Endometrial microvascular endothelial cells (primary cell): ENCODE data around the gene SNRPD1. TPM values are rescaled to one million over a fixed set of nuclear protein-coding genes. Genes with fewer than 3 reads are reported as not detected.

ENCODE experiments used
- total RNA-seq: library from RNA; depleted of rRNA; stranded (reverse); fragments of >200 nt; gene quantifications from one replicate; pipeline ENCODE4 v1.2.3, GENCODE V29; 2015; ENCODE audit errors: inconsistent ontology term

The SNRPD1 gene
- total RNA-seq, 1 donor from 2014 or later, result 22.4 TPM

Other genes with a start within 250 kb of the SNRPD1 start
- 12.3 TPM for gene ESCO1, start 11.6 kb upstream of the SNRPD1 start, total RNA-seq
- gene ABHD3, start 92.5 kb downstream of the SNRPD1 start, total RNA-seq, result 4.0 TPM
- 25.6 TPM for gene MIB1, start 128.5 kb downstream of the SNRPD1 start, total RNA-seq